ENCODE data around the gene NELL2. TPM values are rescaled to one million over a fixed set of nuclear protein-coding genes. Genes with fewer than 3 reads are reported as not detected.

The NELL2 gene
- total RNA-seq, 1 donor from 2014 or later: 10.2 TPM

- H3K4me3 Mint-ChIP-seq (ENCODE audit: low read depth): no peak overlapping the region
- H3K4me1 Mint-ChIP-seq (ENCODE audit: low read depth): no peaks in the 10 kb centered on the region
- H3K9me3 Mint-ChIP-seq: no peaks in the 10 kb centered on the region
- H3K27me3 Mint-ChIP-seq (ENCODE audit: low read depth): no peaks in the 10 kb centered on the region
- no peak for DNase-seq (ENCODE audit: low spot score)
- no peaks in the 10 kb centered on the region for H3K36me3 Mint-ChIP-seq (ENCODE audit: low read depth)
- intact Hi-C loops (cut with micrococcal nuclease): no loop called here
- H3K27ac Mint-ChIP-seq: no peak overlapping the region
Observed at GRCh38 chr12:44563486-44563885, 312.6 kb downstream of the NELL2 start.

GRCh38 chr12:44558340-44559100 is 317.6 kb downstream of the NELL2 start:
- intact Hi-C loops (cut with micrococcal nuclease): no loop called here
- no peaks in the 10 kb centered on the region for H3K27me3 Mint-ChIP-seq (ENCODE audit: low read depth)
- H3K4me3 Mint-ChIP-seq (ENCODE audit: low read depth): no peak overlapping the region
- DNase-seq (ENCODE audit: low spot score): no peak
- no peaks in the 10 kb centered on the region for H3K4me1 Mint-ChIP-seq (ENCODE audit: low read depth)
- no peaks in the 10 kb centered on the region for H3K36me3 Mint-ChIP-seq (ENCODE audit: low read depth)
- peaks cover 5% of the 10 kb centered on the region for H3K9me3 Mint-ChIP-seq
- H3K27ac Mint-ChIP-seq: no peak overlapping the region

GRCh38 chr12:44555454-44555853 is 320.7 kb downstream of the NELL2 start:
- H3K36me3 Mint-ChIP-seq (ENCODE audit: low read depth): no peaks in the 10 kb centered on the region
- peaks cover 5% of the 10 kb centered on the region for H3K9me3 Mint-ChIP-seq

GRCh38 chr12:44551631-44552030 is 324.5 kb downstream of the NELL2 start:
- no peak for DNase-seq (ENCODE audit: low spot score)
- no peaks in the 10 kb centered on the region for H3K9me3 Mint-ChIP-seq
- H3K36me3 Mint-ChIP-seq (ENCODE audit: low read depth): no peaks in the 10 kb centered on the region
- H3K4me1 Mint-ChIP-seq (ENCODE audit: low read depth): peaks cover 4% of the 10 kb centered on the region
- no peak overlapping the region for H3K27ac Mint-ChIP-seq
- H3K27me3 Mint-ChIP-seq (ENCODE audit: low read depth): no peaks in the 10 kb centered on the region
- H3K4me3 Mint-ChIP-seq (ENCODE audit: low read depth): no peak overlapping the region
- intact Hi-C loops (cut with micrococcal nuclease): no loop called here

More at GRCh38 chr12:44555454-44555853, 320.7 kb downstream of the NELL2 start:
- no peak overlapping the region for H3K27ac Mint-ChIP-seq
- DNase-seq (ENCODE audit: low spot score): no peak
- H3K4me3 Mint-ChIP-seq (ENCODE audit: low read depth): no peak overlapping the region
- H3K27me3 Mint-ChIP-seq (ENCODE audit: low read depth): no peaks in the 10 kb centered on the region
- H3K4me1 Mint-ChIP-seq (ENCODE audit: low read depth): peaks cover 4% of the 10 kb centered on the region
- intact Hi-C loops (cut with micrococcal nuclease): no loop called here

- Mint-ChIP-seq H3K36me3 (ENCODE audit: low read depth) (no peaks in the 10 kb centered on the region), H3K4me3 (ENCODE audit: low read depth) (no peak overlapping the region), H3K9me3 (no peaks in the 10 kb centered on the region), H3K27me3 (ENCODE audit: low read depth) (no peaks in the 10 kb centered on the region), H3K27ac (no peak overlapping the region), H3K4me1 (ENCODE audit: low read depth) (peaks cover 4% of the 10 kb centered on the region)
- intact Hi-C loops (cut with micrococcal nuclease): no loop called here
- no peak for DNase-seq (ENCODE audit: low spot score)
Observed at GRCh38 chr12:44550377-44550776, 325.7 kb downstream of the NELL2 start.

- Mint-ChIP-seq H3K27me3 (ENCODE audit: low read depth) (no peaks in the 10 kb centered on the region), H3K9me3 (no peaks in the 10 kb centered on the region), H3K27ac (no peak overlapping the region), H3K4me3 (ENCODE audit: low read depth) (no peak overlapping the region), H3K36me3 (ENCODE audit: low read depth) (no peaks in the 10 kb centered on the region), H3K4me1 (ENCODE audit: low read depth) (no peaks in the 10 kb centered on the region)
- no peak for DNase-seq (ENCODE audit: low spot score)
- intact Hi-C loops (cut with micrococcal nuclease): no loop called here
Observed at GRCh38 chr12:44546060-44546459, 330.1 kb downstream of the NELL2 start.

- Mint-ChIP-seq H3K9me3 (no peaks in the 10 kb centered on the region), H3K4me1 (ENCODE audit: low read depth) (no peaks in the 10 kb centered on the region)
Observed at GRCh38 chr12:44544018-44544417, 332.1 kb downstream of the NELL2 start.

GRCh38 chr12:44542716-44543115 is 333.4 kb downstream of the NELL2 start:
- H3K4me1 Mint-ChIP-seq (ENCODE audit: low read depth): no peaks in the 10 kb centered on the region
- no peaks in the 10 kb centered on the region for H3K36me3 Mint-ChIP-seq (ENCODE audit: low read depth)
- no peak overlapping the region for H3K4me3 Mint-ChIP-seq (ENCODE audit: low read depth)
- H3K27me3 Mint-ChIP-seq (ENCODE audit: low read depth): no peaks in the 10 kb centered on the region
- no peaks in the 10 kb centered on the region for H3K9me3 Mint-ChIP-seq
- H3K27ac Mint-ChIP-seq: no peak overlapping the region
- intact Hi-C loops (cut with micrococcal nuclease): no loop called here
- DNase-seq (ENCODE audit: low spot score): no peak

More at GRCh38 chr12:44544018-44544417, 332.1 kb downstream of the NELL2 start:
- Mint-ChIP-seq H3K27ac (no peak overlapping the region), H3K4me3 (ENCODE audit: low read depth) (no peak overlapping the region), H3K36me3 (ENCODE audit: low read depth) (no peaks in the 10 kb centered on the region), H3K27me3 (ENCODE audit: low read depth) (no peaks in the 10 kb centered on the region)
- intact Hi-C loops (cut with micrococcal nuclease): no loop called here
- no peak for DNase-seq (ENCODE audit: low spot score)

GRCh38 chr12:44537354-44537753 is 338.8 kb downstream of the NELL2 start:
- Mint-ChIP-seq H3K9me3 (no peaks in the 10 kb centered on the region), H3K36me3 (ENCODE audit: low read depth) (no peaks in the 10 kb centered on the region), H3K4me1 (ENCODE audit: low read depth) (no peaks in the 10 kb centered on the region), H3K27ac (no peak overlapping the region), H3K27me3 (ENCODE audit: low read depth) (no peaks in the 10 kb centered on the region), H3K4me3 (ENCODE audit: low read depth) (no peak overlapping the region)
- intact Hi-C loops (cut with micrococcal nuclease): no loop called here
- no peak for DNase-seq (ENCODE audit: low spot score)

- DNase-seq (ENCODE audit: low spot score): no peak
- Mint-ChIP-seq H3K4me3 (ENCODE audit: low read depth) (no peak overlapping the region), H3K36me3 (ENCODE audit: low read depth) (no peaks in the 10 kb centered on the region), H3K27ac (no peak overlapping the region), H3K4me1 (ENCODE audit: low read depth) (no peaks in the 10 kb centered on the region), H3K9me3 (no peaks in the 10 kb centered on the region), H3K27me3 (ENCODE audit: low read depth) (no peaks in the 10 kb centered on the region)
- intact Hi-C loops (cut with micrococcal nuclease): no loop called here
Observed at GRCh38 chr12:44532940-44533339, 343.2 kb downstream of the NELL2 start.

- H3K27ac Mint-ChIP-seq: no peak overlapping the region
- no peaks in the 10 kb centered on the region for H3K36me3 Mint-ChIP-seq (ENCODE audit: low read depth)
- H3K4me3 Mint-ChIP-seq (ENCODE audit: low read depth): no peak overlapping the region
- DNase-seq (ENCODE audit: low spot score): no peak
- intact Hi-C loops (cut with micrococcal nuclease): no loop called here
- no peaks in the 10 kb centered on the region for H3K9me3 Mint-ChIP-seq
- H3K27me3 Mint-ChIP-seq (ENCODE audit: low read depth): no peaks in the 10 kb centered on the region
- H3K4me1 Mint-ChIP-seq (ENCODE audit: low read depth): no peaks in the 10 kb centered on the region
Observed at GRCh38 chr12:44531320-44531971, 344.7 kb downstream of the NELL2 start.

- Mint-ChIP-seq H3K27me3 (ENCODE audit: low read depth) (no peaks in the 10 kb centered on the region), H3K36me3 (ENCODE audit: low read depth) (no peaks in the 10 kb centered on the region), H3K27ac (no peak overlapping the region), H3K9me3 (no peaks in the 10 kb centered on the region), H3K4me1 (ENCODE audit: low read depth) (no peaks in the 10 kb centered on the region), H3K4me3 (ENCODE audit: low read depth) (no peak overlapping the region)
- DNase-seq (ENCODE audit: low spot score): no peak
- intact Hi-C loops (cut with micrococcal nuclease): no loop called here
Observed at GRCh38 chr12:44526655-44527182, 349.4 kb downstream of the NELL2 start.

Measured in activated T-helper 2 cell treated with anti-CD3 and anti-CD28 coated beads, Interferon-gamma antibody, Interleukin-2, Interleukin-4, amounts not matched to agents 10 μg/mL and 5 μg/mL and 100 μg/mL, durations not matched to agents 14 hours and 24 hours and 36 hours (primary cell).